ENCODE measurements around the gene RPL23.

RPL23 gene

GRCh38 chr17:38815576-38816193 lies 37.8 kb downstream of the RPL23 start:
- Histone ChIP-seq H4K8ac (ENCODE audit: low read length) (no peak overlapping the region), H3K4me3 (ENCODE audit: insufficient read depth in 1 of 2, low read depth in 1 of 2, low read length in 2 of 2) (no peak overlapping the region), H3K4me2 (ENCODE audit: low read length, poor library complexity, severe bottlenecking) (no peak overlapping the region), H3K9ac (ENCODE audit: low read length) (peak overlapping the region; percentile 52), H2BK5ac (ENCODE audit: low read depth, low read length, poor library complexity, severe bottlenecking) (no peak overlapping the region), H3K18ac (ENCODE audit: low read depth in 1 of 2, low read length in 2 of 2) (no peak overlapping the region), H2AFZ (ENCODE audit: low read depth, low read length) (no peak overlapping the region), H3K9me3 (ENCODE audit: control insufficient read depth, low read length) (no peaks in the 10 kb centered on the region), H2AK5ac (ENCODE audit: low read length, severe bottlenecking) (no peak overlapping the region), H3K79me1 (replicated peaks; ENCODE audit: low read length, poor library complexity, severe bottlenecking) (peaks cover 18% of the 10 kb centered on the region), H3K14ac (ENCODE audit: low read length in 2 of 2) (no peak overlapping the region), H2BK15ac (ENCODE audit: low read depth, poor library complexity, severe bottlenecking) (no peak overlapping the region), H3K27ac (ENCODE audit: low read length, poor library complexity, severe bottlenecking) (peak overlapping the region; percentile 39), H3K4ac (ENCODE audit: low read depth in 1 of 2, low read length in 2 of 2) (no peak overlapping the region), H2BK120ac (ENCODE audit: low read depth, low read length) (no peak overlapping the region), H3K36me3 (ENCODE audit: control insufficient read depth in 1 of 2, insufficient read depth in 2 of 2, low read depth in 1 of 2, low read length in 2 of 2) (peaks cover 39 to 59% of the 10 kb centered on the region in 2 experiments), H2BK12ac (ENCODE audit: low read length in 2 of 2) (no peak overlapping the region), H3K23ac (ENCODE audit: low read length in 2 of 2) (no peak overlapping the region), H4K91ac (ENCODE audit: low read length) (no peak overlapping the region), H3K27me3 (ENCODE audit: control insufficient read depth in 1 of 2, insufficient read depth in 1 of 2, low read length in 2 of 2) (no peaks in the 10 kb centered on the region), H3K4me1 (ENCODE audit: control insufficient read depth, insufficient read depth, low read depth, low read length) (peaks cover 11% of the 10 kb centered on the region)
- 89% methylated on average over 7 of the region's 8 CpGs for WGBS
- DNase-seq, result peak; percentile 64

- no peak overlapping the region for H2AK5ac ChIP-seq (ENCODE audit: low read length, severe bottlenecking)
- no peak overlapping the region for H2BK15ac ChIP-seq (ENCODE audit: low read depth, poor library complexity, severe bottlenecking)
- no peak overlapping the region for H3K9ac ChIP-seq (ENCODE audit: low read length)
- H3K4ac ChIP-seq (ENCODE audit: low read depth in 1 of 2, low read length in 2 of 2), result no peak overlapping the region
- no peak overlapping the region for H2AFZ ChIP-seq (ENCODE audit: low read depth, low read length)
- 95% methylated on average over 7 of the region's 7 CpGs for WGBS
- no peak overlapping the region for H3K18ac ChIP-seq (ENCODE audit: low read depth in 1 of 2, low read length in 2 of 2)
- H3K9me3 ChIP-seq (ENCODE audit: control insufficient read depth, low read length), result no peaks in the 10 kb centered on the region
- no peak for DNase-seq
- H3K36me3 ChIP-seq (ENCODE audit: control insufficient read depth in 1 of 2, insufficient read depth in 2 of 2, low read depth in 1 of 2, low read length in 2 of 2), result peaks cover 51 to 88% of the 10 kb centered on the region in 2 experiments
- H2BK120ac ChIP-seq (ENCODE audit: low read depth, low read length), result no peak overlapping the region
- H3K27ac ChIP-seq (ENCODE audit: low read length, poor library complexity, severe bottlenecking), result no peak overlapping the region
- H3K79me1 ChIP-seq (replicated peaks; ENCODE audit: low read length, poor library complexity, severe bottlenecking), result peaks cover 21% of the 10 kb centered on the region
- H3K27me3 ChIP-seq (ENCODE audit: control insufficient read depth in 1 of 2, insufficient read depth in 1 of 2, low read length in 2 of 2), result no peaks in the 10 kb centered on the region
- H4K8ac ChIP-seq (ENCODE audit: low read length), result no peak overlapping the region
- no peak overlapping the region for H2BK5ac ChIP-seq (ENCODE audit: low read depth, low read length, poor library complexity, severe bottlenecking)
- no peak overlapping the region for H3K4me3 ChIP-seq (ENCODE audit: insufficient read depth in 1 of 2, low read depth in 1 of 2, low read length in 2 of 2)
- no peak overlapping the region for H3K14ac ChIP-seq (ENCODE audit: low read length in 2 of 2)
- H3K4me1 ChIP-seq (ENCODE audit: control insufficient read depth, insufficient read depth, low read depth, low read length), result peaks cover 10% of the 10 kb centered on the region
- H3K4me2 ChIP-seq (ENCODE audit: low read length, poor library complexity, severe bottlenecking), result no peak overlapping the region
- no peak overlapping the region for H4K91ac ChIP-seq (ENCODE audit: low read length)
- H3K23ac ChIP-seq (ENCODE audit: low read length in 2 of 2), result no peak overlapping the region
- H2BK12ac ChIP-seq (ENCODE audit: low read length in 2 of 2), result no peak overlapping the region
Observed at GRCh38 chr17:38809828-38810227, 43.7 kb downstream of the RPL23 start.

DNA sequence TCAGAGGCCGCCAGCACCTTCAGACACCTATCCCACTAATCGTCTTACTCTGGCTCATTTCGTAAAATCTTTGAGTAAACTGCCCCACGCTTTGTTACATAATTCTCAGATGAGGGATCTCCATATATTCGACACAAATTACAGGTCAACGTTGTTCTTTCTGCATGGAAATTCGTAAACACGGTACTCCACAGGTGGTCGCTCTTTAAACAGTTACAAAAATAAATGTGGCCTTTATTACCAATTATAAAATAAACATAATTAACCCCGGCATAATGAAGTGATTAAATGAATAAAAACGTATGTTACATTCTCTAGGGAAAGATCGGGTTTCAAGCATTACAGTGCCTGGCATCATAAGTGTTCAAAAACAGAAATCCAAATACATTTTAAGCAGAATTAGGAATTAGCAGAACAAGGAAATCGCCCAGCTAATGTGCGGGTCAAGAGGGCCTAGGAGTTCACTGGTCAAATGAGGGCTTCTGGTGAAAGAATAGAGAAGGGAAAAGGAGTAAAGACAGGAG lies 53.2 kb downstream of the RPL23 start:
- H3K9me3 ChIP-seq (ENCODE audit: control insufficient read depth, low read length), result no peaks in the 10 kb centered on the region
- no peak overlapping the region for H3K23ac ChIP-seq (ENCODE audit: low read length in 2 of 2)
- H4K8ac ChIP-seq (ENCODE audit: low read length), result no peak overlapping the region
- no peak overlapping the region for H3K14ac ChIP-seq (ENCODE audit: low read length in 2 of 2)
- DNase-seq, result peak; percentile 6
- H2BK5ac ChIP-seq (ENCODE audit: low read depth, low read length, poor library complexity, severe bottlenecking), result no peak overlapping the region
- no peak overlapping the region for H2BK120ac ChIP-seq (ENCODE audit: low read depth, low read length)
- peak overlapping the region; percentile 55 for H3K4me2 ChIP-seq (ENCODE audit: low read length, poor library complexity, severe bottlenecking)
- no peaks in the 10 kb centered on the region for H3K27me3 ChIP-seq (ENCODE audit: control insufficient read depth in 1 of 2, insufficient read depth in 1 of 2, low read length in 2 of 2)
- peak overlapping the region; percentile 95 for H3K9ac ChIP-seq (ENCODE audit: low read length)
- no peak overlapping the region for H2AK5ac ChIP-seq (ENCODE audit: low read length, severe bottlenecking)
- peaks cover 2% of the 10 kb centered on the region for H3K79me1 ChIP-seq (replicated peaks; ENCODE audit: low read length, poor library complexity, severe bottlenecking)
- H3K27ac ChIP-seq (ENCODE audit: low read length, poor library complexity, severe bottlenecking), result peak overlapping the region; percentile 22
- no peak overlapping the region for H2AFZ ChIP-seq (ENCODE audit: low read depth, low read length)
- H3K36me3 ChIP-seq (ENCODE audit: control insufficient read depth in 1 of 2, insufficient read depth in 2 of 2, low read depth in 1 of 2, low read length in 2 of 2), result peaks cover 17 to 44% of the 10 kb centered on the region in 2 experiments
- 37% methylated on average over 8 of the region's 14 CpGs for WGBS
- H4K91ac ChIP-seq (ENCODE audit: low read length), result no peak overlapping the region
- no peak overlapping the region for H2BK15ac ChIP-seq (ENCODE audit: low read depth, poor library complexity, severe bottlenecking)
- peaks cover 8% of the 10 kb centered on the region for H3K4me1 ChIP-seq (ENCODE audit: control insufficient read depth, insufficient read depth, low read depth, low read length)
- H2BK12ac ChIP-seq (ENCODE audit: low read length in 2 of 2), result no peak overlapping the region
- no peak overlapping the region for H3K4ac ChIP-seq (ENCODE audit: low read depth in 1 of 2, low read length in 2 of 2)
- peak overlapping the region; percentile 40 to 82 for H3K4me3 ChIP-seq (ENCODE audit: insufficient read depth in 1 of 2, low read depth in 1 of 2, low read length in 2 of 2)
- H3K18ac ChIP-seq (ENCODE audit: low read depth in 1 of 2, low read length in 2 of 2), result no peak overlapping the region

GRCh38 chr17:38799501-38800236 lies 53.9 kb downstream of the RPL23 start, which contains the start of gene PIP4K2B:
Gene PIP4K2B (minus strand): TSS chr17:38799556. CDS start chr17:38799424, 132 bp downstream.
- Histone ChIP-seq H3K9ac (ENCODE audit: low read length) (peak within 1 kb of the TSS; percentile 95), H2AK5ac (ENCODE audit: low read length, severe bottlenecking) (no peak within 1 kb of the TSS), H3K36me3 (ENCODE audit: control insufficient read depth in 1 of 2, insufficient read depth in 2 of 2, low read depth in 1 of 2, low read length in 2 of 2) (peaks cover 19 to 41% of the 10 kb centered on the region in 2 experiments), H3K4ac (ENCODE audit: low read depth in 1 of 2, low read length in 2 of 2) (peak within 1 kb of the TSS; percentile 98 to 99), H2BK12ac (ENCODE audit: low read length in 2 of 2) (peak within 1 kb of the TSS in 1 of 2 experiments; percentile 46), H3K4me3 (ENCODE audit: insufficient read depth in 1 of 2, low read depth in 1 of 2, low read length in 2 of 2) (peak within 1 kb of the TSS; percentile 89 to 93), H2BK5ac (ENCODE audit: low read depth, low read length, poor library complexity, severe bottlenecking) (peak within 1 kb of the TSS; percentile 100), H2AFZ (ENCODE audit: low read depth, low read length) (peak within 1 kb of the TSS; percentile 92), H4K91ac (ENCODE audit: low read length) (peak within 1 kb of the TSS; percentile 99), H2BK15ac (ENCODE audit: low read depth, poor library complexity, severe bottlenecking) (peak within 1 kb of the TSS; percentile 100), H3K4me2 (ENCODE audit: low read length, poor library complexity, severe bottlenecking) (peak within 1 kb of the TSS; percentile 71), H3K4me1 (ENCODE audit: control insufficient read depth, insufficient read depth, low read depth, low read length) (peaks cover 8% of the 10 kb centered on the region), H3K9me3 (ENCODE audit: control insufficient read depth, low read length) (no peaks in the 10 kb centered on the region), H3K14ac (ENCODE audit: low read length in 2 of 2) (peak within 1 kb of the TSS in 1 of 2 experiments; percentile 100), H3K27ac (ENCODE audit: low read length, poor library complexity, severe bottlenecking) (peak within 1 kb of the TSS; percentile 90), H3K18ac (ENCODE audit: low read depth in 1 of 2, low read length in 2 of 2) (peak within 1 kb of the TSS; percentile 96 to 98), H4K8ac (ENCODE audit: low read length) (peak within 1 kb of the TSS; percentile 99), H2BK120ac (ENCODE audit: low read depth, low read length) (peak within 1 kb of the TSS; percentile 96), H3K79me1 (replicated peaks; ENCODE audit: low read length, poor library complexity, severe bottlenecking) (peaks cover 2% of the 10 kb centered on the region), H3K27me3 (ENCODE audit: control insufficient read depth in 1 of 2, insufficient read depth in 1 of 2, low read length in 2 of 2) (no peaks in the 10 kb centered on the region), H3K23ac (ENCODE audit: low read length in 2 of 2) (peak within 1 kb of the TSS in 1 of 2 experiments; percentile 90)
- DNase-seq, result peak; percentile 98
- WGBS, result under 1% methylated on average over 44 of the region's 76 CpGs
